Measurements from ENCODE around the gene MACO1.

Gene MACO1

GRCh38 chr1:25525361-25525688 is 94.6 kb downstream of the MACO1 start:
- DNase-seq = no peak

GRCh38 chr1:25526753-25527152 is 96.1 kb downstream of the MACO1 start:
- DNase-seq = no peak

- DNase-seq = no peak
Measured at GRCh38 chr1:25527226-25527846, 96.6 kb downstream of the MACO1 start.

- DNase-seq = no peak
Measured at GRCh38 chr1:25527946-25528595, 97.4 kb downstream of the MACO1 start.

GRCh38 chr1:25528881-25529517 is 98.3 kb downstream of the MACO1 start:
- DNase-seq = no peak

GRCh38 chr1:25529518-25530185 is 99.0 kb downstream of the MACO1 start:
- no peak for DNase-seq

GRCh38 chr1:25530186-25531081 is 99.7 kb downstream of the MACO1 start:
- no peak for DNase-seq

GRCh38 chr1:25531082-25531461 is 100.4 kb downstream of the MACO1 start:
- DNase-seq = no peak

GRCh38 chr1:25532970-25533369 is 102.3 kb downstream of the MACO1 start:
- no peak for DNase-seq

GRCh38 chr1:25533775-25534409 is 103.2 kb downstream of the MACO1 start:
- DNase-seq = no peak

GRCh38 chr1:25534410-25534788 is 103.7 kb downstream of the MACO1 start:
- DNase-seq = no peak

- DNase-seq = no peak
Measured at GRCh38 chr1:25536124-25536523, 105.4 kb downstream of the MACO1 start.

GRCh38 chr1:25537153-25537831 is 106.6 kb downstream of the MACO1 start:
- no peak for DNase-seq

GRCh38 chr1:25538191-25538767 is 107.6 kb downstream of the MACO1 start:
- no peak for DNase-seq

- no peak for DNase-seq
Measured at GRCh38 chr1:25540750-25541342, 110.1 kb downstream of the MACO1 start.

- no peak for DNase-seq
Measured at GRCh38 chr1:25541425-25541824, 110.7 kb downstream of the MACO1 start.

GRCh38 chr1:25541889-25542658 is 111.4 kb downstream of the MACO1 start:
- DNase-seq = no peak

- DNase-seq = no peak
Measured at GRCh38 chr1:25543005-25543424, 112.3 kb downstream of the MACO1 start.

GRCh38 chr1:25543425-25544242 is 112.9 kb downstream of the MACO1 start, which contains the start of gene LDLRAP1:
TSS of gene LDLRAP1 (plus strand) at chr1:25543606. CDS start at chr1:25543699, 93 bp downstream.
- peak; percentile 44 for DNase-seq
